HG02763 (cell line): ENCODE measurements around the gene OR2J3.
"Not testable (repeated sequence)": the region's sequence is repeated elsewhere in the genome, so short reads cannot be mapped to it uniquely, and the experiment has no call there.

ENCODE experiments used
- ATAC-seq: cut with Tn5 transposase; IDR thresholded peaks from one replicate; pipeline ENCODE4 v1.9.1; 2021; ENCODE audit warnings: mild to moderate bottlenecking, moderate library complexity; ENCODE audit not compliant: unreplicated experiment

Gene OR2J3

GRCh38 chr6:29159922-29160321, 52.1 kb downstream of the OR2J3 start:
- ATAC-seq: not testable (repeated sequence)
